Chondrocyte (in vitro differentiated cells): Measurements from ENCODE around the gene WNT5B. TPM values are rescaled to one million over a fixed set of nuclear protein-coding genes. Genes with fewer than 3 reads are reported as not detected.
A peak's percentile ranks its signal among the peaks of the same experiment; 100 is the strongest.
"Not testable (repeated sequence)": the region's sequence is repeated elsewhere in the genome, so short reads cannot be mapped to it uniquely, and the experiment has no call there.

Source experiments
- DNase-seq: peaks from one replicate; pipeline ENCODE4 v3.0.0; 2021; ENCODE audit warnings: mixed read lengths, low spot score
- H3K27ac Mint-ChIP-seq: one replicate; pipeline ENCODE4 v1.8.0; 2021; ENCODE audit warnings: mild to moderate bottlenecking, moderate library complexity, mixed read lengths; ENCODE audit not compliant: unreplicated experiment
- H3K27me3 Mint-ChIP-seq: 2 replicates; pipeline ENCODE4 v1.8.0; 2021; ENCODE audit warnings: low read depth, mixed read lengths
- H3K36me3 Mint-ChIP-seq: 2 replicates; pipeline ENCODE4 v1.8.0; 2021; ENCODE audit warnings: low read depth, mixed read lengths
- H3K4me1 Mint-ChIP-seq: 2 replicates; pipeline ENCODE4 v1.8.0; 2021; ENCODE audit warnings: low read depth, mild to moderate bottlenecking, mixed read lengths
- H3K4me3 Mint-ChIP-seq: one replicate; pipeline ENCODE4 v1.8.0; 2021; ENCODE audit warnings: mild to moderate bottlenecking, moderate library complexity, mixed read lengths; ENCODE audit not compliant: unreplicated experiment
- H3K9me3 Mint-ChIP-seq: 2 replicates; pipeline ENCODE4 v1.8.0; 2021; ENCODE audit warnings: low read depth, mixed read lengths
- total RNA-seq: library from RNA; stranded (reverse); gene quantifications from 3 replicates; pipeline ENCODE4 v1.2.1, GENCODE V29; 2021
- TF ChIP-seq, protein P1 (sequence below): fragments of 200-600 bp; sonication (generic); IDR thresholded peaks from 2 replicates; pipeline ENCODE4 v1.5.0; 2021; ENCODE audit warnings: antibody characterized with exemption, mild to moderate bottlenecking, moderate library complexity

WNT5B gene
- total RNA-seq, 1 donor from 2014 or later: 68.0 TPM

DNA sequence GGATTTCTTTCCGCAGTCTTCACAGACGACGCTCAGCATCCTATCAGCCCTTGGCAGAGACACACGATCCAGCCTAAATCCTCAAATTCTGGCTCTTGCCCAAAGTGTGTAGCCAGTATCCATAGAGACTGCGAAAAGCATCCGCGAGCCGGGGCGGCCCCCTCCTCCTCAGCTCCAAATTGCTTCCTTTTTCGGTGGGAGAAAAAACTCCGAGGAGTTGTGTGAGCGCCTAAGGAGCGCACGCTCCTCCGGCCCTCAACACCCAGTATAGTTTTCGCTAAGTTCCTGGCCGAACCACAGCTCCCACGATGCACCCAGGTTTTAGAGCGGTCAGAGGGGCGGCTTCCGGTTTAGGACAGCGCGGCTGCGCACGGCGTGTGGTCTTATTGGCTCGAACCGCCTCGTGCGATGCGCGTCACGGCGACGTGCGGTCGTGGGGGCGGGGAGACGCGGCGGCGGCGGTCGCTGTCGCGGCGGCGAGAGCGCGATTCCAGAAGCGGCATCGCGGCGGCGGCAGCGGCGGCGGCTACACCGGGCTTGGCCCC, 61.6 kb downstream of the WNT5B start, which contains the start of gene ADIPOR2:
ADIPOR2 (plus strand) TSS at position 493 of the 545 bp plus-strand sequence. CDS start 63,274 bp downstream, outside the sequence.
- Mint-ChIP-seq H3K4me3 (peak within 1 kb of the TSS; percentile 95), H3K9me3 (no peaks in the 10 kb centered on the region), H3K4me1 (peaks cover 32% of the 10 kb centered on the region), H3K36me3 (no peaks in the 10 kb centered on the region), H3K27ac (peak within 1 kb of the TSS; percentile 99), H3K27me3 (no peaks in the 10 kb centered on the region)
- TF ChIP-seq, protein P1, sequence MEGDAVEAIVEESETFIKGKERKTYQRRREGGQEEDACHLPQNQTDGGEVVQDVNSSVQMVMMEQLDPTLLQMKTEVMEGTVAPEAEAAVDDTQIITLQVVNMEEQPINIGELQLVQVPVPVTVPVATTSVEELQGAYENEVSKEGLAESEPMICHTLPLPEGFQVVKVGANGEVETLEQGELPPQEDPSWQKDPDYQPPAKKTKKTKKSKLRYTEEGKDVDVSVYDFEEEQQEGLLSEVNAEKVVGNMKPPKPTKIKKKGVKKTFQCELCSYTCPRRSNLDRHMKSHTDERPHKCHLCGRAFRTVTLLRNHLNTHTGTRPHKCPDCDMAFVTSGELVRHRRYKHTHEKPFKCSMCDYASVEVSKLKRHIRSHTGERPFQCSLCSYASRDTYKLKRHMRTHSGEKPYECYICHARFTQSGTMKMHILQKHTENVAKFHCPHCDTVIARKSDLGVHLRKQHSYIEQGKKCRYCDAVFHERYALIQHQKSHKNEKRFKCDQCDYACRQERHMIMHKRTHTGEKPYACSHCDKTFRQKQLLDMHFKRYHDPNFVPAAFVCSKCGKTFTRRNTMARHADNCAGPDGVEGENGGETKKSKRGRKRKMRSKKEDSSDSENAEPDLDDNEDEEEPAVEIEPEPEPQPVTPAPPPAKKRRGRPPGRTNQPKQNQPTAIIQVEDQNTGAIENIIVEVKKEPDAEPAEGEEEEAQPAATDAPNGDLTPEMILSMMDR: no peak
- peak; percentile 97 for DNase-seq

DNA sequence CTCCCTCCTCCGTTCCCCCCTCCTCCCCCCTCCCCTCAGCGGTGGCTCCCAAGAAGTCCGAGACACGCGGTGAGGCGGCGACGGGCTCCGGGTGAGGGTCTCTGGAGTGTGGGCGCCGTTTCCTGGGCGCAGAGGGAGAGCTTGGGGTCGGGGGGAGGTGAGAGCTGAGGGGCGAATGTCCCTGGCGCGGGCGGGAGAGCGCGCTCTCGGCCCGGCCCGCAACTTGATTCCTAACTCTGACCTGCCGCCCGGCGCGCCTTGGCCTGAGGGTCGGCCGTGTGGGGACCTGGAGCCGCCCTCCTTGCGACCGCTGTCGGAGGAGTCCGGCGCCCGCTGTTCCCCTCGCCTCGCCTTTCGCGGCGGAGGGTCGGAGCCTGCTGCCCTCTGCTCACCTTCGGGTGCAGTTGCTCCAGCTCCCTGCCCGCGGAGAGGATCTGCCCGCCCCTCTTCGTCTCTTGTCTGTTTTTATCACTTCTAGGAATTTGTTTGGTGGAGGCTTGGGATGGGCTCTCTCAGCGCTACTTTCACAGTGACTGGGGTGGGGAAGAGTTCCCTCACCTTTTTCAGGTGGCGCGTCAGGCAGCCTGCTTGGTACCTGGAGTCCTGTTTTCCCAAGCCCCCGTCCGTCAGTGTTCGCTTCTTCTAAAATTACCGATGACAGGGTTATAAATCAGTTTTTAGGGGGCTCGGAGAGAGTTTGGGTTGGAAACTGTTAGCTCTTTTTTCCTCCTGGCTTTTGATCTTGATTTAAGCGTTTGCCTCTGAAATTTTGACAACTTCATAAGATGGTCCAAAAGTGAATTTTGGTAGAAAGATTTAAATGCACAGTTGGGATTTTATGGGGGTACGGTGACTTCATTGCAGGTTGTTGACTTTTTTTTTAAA, 62.3 kb downstream of the WNT5B start:
- Mint-ChIP-seq H3K27ac (peak overlapping the region; percentile 92), H3K4me1 (peaks cover 39% of the 10 kb centered on the region), H3K9me3 (no peaks in the 10 kb centered on the region), H3K4me3 (peak overlapping the region; percentile 95), H3K36me3 (no peaks in the 10 kb centered on the region), H3K27me3 (no peaks in the 10 kb centered on the region)
- TF ChIP-seq, protein P1: peak; percentile 1
- DNase-seq: peak; percentile 92

DNA sequence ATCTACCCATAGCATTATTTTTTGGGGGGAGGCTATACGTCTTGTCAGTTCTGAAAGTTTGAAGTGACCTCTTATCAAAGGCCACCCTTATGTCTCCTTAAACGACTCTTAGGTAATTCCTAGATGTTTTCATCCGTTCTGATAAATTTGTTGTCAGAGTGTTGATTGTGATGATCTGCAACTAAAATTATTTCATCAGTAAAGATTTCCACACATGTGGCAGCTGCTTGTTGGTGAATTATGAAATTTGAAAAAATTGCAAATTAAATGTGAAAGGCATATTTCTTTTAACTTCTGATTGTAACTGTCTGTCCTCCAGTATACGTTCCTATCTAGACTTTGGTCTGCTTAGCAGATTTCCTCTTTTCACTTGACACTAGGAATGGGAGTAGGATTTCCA, 63.2 kb downstream of the WNT5B start:
- H3K4me1 Mint-ChIP-seq: peaks cover 46% of the 10 kb centered on the region
- no peak for DNase-seq
- H3K27ac Mint-ChIP-seq: peak overlapping the region; percentile 92
- TF ChIP-seq, protein P1: no peak
- H3K27me3 Mint-ChIP-seq: no peaks in the 10 kb centered on the region
- no peaks in the 10 kb centered on the region for H3K9me3 Mint-ChIP-seq
- H3K4me3 Mint-ChIP-seq: peak overlapping the region; percentile 95
- no peaks in the 10 kb centered on the region for H3K36me3 Mint-ChIP-seq

DNA sequence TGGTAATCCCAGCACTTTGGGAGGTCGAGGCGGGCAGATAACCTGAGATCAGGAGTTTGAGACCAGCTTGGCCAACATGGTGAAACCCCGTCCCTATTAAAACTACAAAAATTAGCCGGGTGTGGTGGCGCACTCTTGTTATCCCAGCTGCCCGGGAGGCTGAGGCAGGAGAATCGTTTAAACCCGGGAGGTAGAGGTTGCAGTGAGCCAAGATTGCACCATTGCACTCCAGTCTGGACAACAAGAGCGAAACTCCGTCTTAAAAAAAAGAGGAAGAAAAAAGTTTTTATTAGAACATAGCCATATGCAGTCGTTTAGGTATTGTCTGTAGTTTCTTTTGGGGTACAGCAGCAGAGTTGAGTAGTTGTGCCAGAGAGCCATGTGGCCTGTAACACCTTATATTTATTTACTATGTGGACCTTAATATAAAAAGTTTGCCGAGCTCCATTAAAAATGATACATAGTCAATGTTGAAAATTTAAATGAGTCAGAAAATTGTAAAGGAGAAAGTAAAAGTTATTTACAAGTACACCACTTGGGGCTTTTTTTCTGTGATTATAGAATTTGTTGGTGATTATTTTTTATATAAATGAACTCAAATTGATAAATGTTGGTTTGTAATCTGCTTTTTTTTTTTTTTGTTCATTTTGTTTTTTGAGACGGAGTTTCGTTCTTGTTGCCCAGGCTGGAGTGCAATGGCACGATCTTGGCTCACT, 64.0 kb downstream of the WNT5B start:
- Mint-ChIP-seq H3K4me1 (peaks cover 48% of the 10 kb centered on the region), H3K27ac (no peak overlapping the region), H3K36me3 (no peaks in the 10 kb centered on the region), H3K4me3 (no peak overlapping the region), H3K9me3 (no peaks in the 10 kb centered on the region), H3K27me3 (no peaks in the 10 kb centered on the region)
- DNase-seq: no peak
- TF ChIP-seq, protein P1: no peak

DNA sequence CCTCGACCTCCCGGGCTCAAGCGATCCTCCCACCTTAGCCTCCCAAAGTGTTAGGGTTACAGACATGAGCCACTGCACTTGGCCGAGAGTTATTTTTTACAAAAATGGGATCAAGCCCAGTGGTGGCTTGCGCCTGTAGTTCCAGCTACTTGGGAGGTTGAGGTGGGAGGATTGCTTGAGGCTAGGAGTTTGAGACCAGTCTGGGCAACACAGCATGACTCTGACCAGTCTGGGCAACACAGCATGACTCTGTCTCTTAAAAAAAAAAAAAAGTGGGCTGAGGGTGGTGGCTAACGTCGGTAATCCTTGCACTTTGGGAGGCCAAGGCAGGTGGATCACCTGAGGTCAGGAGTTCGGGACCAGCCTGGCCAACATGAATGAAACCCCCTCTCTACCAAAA, 66.1 kb downstream of the WNT5B start:
- H3K4me3 Mint-ChIP-seq, H3K9me3 Mint-ChIP-seq, H3K27me3 Mint-ChIP-seq, H3K27ac Mint-ChIP-seq, DNase-seq, H3K36me3 Mint-ChIP-seq: not testable (repeated sequence)
- H3K4me1 Mint-ChIP-seq: peaks cover 48% of the 10 kb centered on the region
